ENCODE data around the gene CTCF.
A peak's percentile ranks its signal among the peaks of the same experiment; 100 is the strongest.

Gene CTCF

DNA sequence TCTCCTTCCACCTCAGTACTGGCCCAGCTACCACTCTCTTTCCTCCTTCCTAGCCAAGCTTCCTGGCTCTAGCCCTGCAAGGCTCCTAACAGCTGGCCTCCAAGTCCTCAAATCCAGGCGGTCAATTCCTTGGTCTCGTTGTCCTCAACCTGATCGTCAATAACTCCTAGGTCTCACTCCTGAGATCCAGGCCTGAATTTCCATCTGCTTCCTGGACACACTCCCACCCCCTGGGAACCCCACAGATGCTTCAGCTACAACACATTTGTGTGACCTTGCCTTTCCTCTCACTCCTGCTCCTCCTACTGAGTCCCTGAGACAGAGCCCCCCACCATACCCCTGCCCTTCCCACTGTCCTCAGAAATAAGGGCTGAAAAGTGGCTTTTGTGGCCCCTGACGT, 101.9 kb downstream of the CTCF start:
- H3K27me3 Mint-ChIP-seq (ENCODE audit: low read depth, poor library complexity): peaks cover 21% of the 10 kb centered on the region
- H3K9me3 Mint-ChIP-seq: no peaks in the 10 kb centered on the region
- no peak for DNase-seq
- no peak for TF ChIP-seq CTCF (IDR thresholded peaks at IDR 0.05)
- peaks cover 43% of the 10 kb centered on the region for H3K4me1 Mint-ChIP-seq
- H3K4me3 Mint-ChIP-seq: no peak overlapping the region
- peaks cover 15% of the 10 kb centered on the region for H3K36me3 Mint-ChIP-seq (ENCODE audit: low read depth)
- no peak overlapping the region for H3K27ac Mint-ChIP-seq

GRCh38 chr16:67664871-67665270, 102.5 kb downstream of the CTCF start:
- peaks cover 38% of the 10 kb centered on the region for H3K4me1 Mint-ChIP-seq

GRCh38 chr16:67665598-67665997, 103.3 kb downstream of the CTCF start:
- Mint-ChIP-seq H3K4me3 (peak overlapping the region; percentile 75), H3K27ac (no peak overlapping the region), H3K9me3 (no peaks in the 10 kb centered on the region)

More at GRCh38 chr16:67664871-67665270, 102.5 kb downstream of the CTCF start:
- Mint-ChIP-seq H3K27ac (no peak overlapping the region), H3K9me3 (no peaks in the 10 kb centered on the region), H3K27me3 (ENCODE audit: low read depth, poor library complexity) (peaks cover 21% of the 10 kb centered on the region), H3K36me3 (ENCODE audit: low read depth) (peaks cover 15% of the 10 kb centered on the region), H3K4me3 (peak overlapping the region; percentile 36)
- no peak for DNase-seq
- TF ChIP-seq CTCF (IDR thresholded peaks at IDR 0.05): no peak

DNA sequence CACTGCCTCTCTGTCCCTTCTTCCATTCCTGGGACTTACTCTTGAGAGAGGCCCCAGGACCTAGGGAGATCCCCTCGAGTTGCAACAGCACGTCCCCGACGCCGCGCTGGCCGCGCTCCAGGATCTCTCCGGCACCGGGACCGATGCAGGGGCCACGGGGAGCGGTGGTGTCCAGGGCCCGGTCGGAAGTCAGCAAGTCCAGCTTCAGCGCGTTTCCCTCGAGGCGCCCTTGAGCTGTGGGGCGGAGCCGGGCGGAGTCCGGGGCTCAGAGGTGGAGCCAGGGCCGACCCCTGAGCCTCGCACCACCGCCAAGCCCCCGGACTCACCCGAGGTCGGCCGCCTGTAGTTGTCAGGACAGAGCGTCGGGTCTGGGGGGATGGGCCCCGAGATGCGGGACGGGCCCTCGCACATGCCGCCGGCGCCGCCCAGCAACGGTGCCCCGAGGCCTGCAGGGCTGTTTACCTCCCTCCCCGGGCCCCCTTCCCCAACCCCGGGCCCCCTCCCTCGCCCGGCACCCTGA, 103.8 kb downstream of the CTCF start:
- peak overlapping the region; percentile 75 for H3K4me3 Mint-ChIP-seq
- H3K27me3 Mint-ChIP-seq (ENCODE audit: low read depth, poor library complexity): peaks cover 17% of the 10 kb centered on the region
- no peak for TF ChIP-seq CTCF (IDR thresholded peaks at IDR 0.05)
- H3K9me3 Mint-ChIP-seq: no peaks in the 10 kb centered on the region
- H3K27ac Mint-ChIP-seq: no peak overlapping the region
- peaks cover 36% of the 10 kb centered on the region for H3K4me1 Mint-ChIP-seq
- peaks cover 15% of the 10 kb centered on the region for H3K36me3 Mint-ChIP-seq (ENCODE audit: low read depth)
- DNase-seq: peak; percentile 75

More at GRCh38 chr16:67665598-67665997, 103.3 kb downstream of the CTCF start:
- Mint-ChIP-seq H3K27me3 (ENCODE audit: low read depth, poor library complexity) (peaks cover 18% of the 10 kb centered on the region), H3K4me1 (peaks cover 38% of the 10 kb centered on the region), H3K36me3 (ENCODE audit: low read depth) (peaks cover 15% of the 10 kb centered on the region)
- DNase-seq: no peak
- TF ChIP-seq CTCF (IDR thresholded peaks at IDR 0.05): no peak

DNA sequence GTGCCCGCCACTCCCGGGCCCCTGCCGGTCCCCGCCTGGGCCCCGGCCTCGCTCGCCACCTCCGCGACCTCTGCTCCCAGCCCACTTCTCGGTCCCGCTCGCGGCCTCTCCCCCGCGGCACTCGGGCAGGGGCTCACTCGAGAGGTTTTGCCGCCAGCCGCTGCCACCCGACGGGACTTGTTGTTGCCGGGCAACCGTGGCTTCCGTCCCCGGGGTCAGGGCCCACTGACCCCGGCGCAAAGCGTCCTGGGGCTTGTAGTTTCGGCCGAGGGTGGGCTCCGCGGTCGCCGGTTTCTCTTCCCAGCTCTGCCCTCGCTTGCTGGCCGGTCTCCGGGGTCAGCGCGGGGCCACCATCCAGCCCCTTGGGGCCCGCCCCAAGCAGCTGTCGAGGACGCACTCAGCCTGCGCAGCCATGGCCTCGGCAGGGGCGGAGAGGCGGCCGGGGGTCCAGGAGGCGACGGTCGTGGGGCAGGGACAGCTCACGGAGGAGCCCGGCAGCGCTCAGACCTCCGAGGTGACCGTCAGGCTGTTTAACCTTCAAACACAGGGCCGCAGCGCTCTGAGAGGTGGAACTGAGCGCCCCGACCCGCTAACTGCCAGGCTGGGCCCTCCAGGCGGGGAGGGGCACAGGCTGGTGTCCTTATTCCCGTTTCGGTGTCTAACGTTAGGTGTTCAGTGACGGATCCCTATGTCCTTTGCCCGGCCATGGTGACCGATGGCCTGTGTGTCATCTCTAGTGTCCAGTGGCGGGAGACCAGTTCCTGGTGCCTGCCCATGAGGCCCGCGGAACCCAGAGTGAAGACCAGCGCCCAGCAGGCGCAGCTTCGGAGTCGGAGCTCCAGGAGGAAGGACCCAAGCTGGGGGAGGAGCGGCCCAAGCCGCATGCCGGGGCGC, 104.5 kb downstream of the CTCF start, which contains the start of the genes C16orf86 and ENKD1:
Gene C16orf86, plus strand, starts transcription at position 256 of the 894 bp plus-strand sequence. Its CDS starts 157 bp downstream, at position 413.
Gene ENKD1, minus strand, starts transcription at position 192 of the 894 bp plus-strand sequence. CDS start 308 bp downstream, outside the sequence.
- TF ChIP-seq CTCF (IDR thresholded peaks at IDR 0.05): no peak
- peak within 1 kb of the TSS; percentile 77 for H3K4me3 Mint-ChIP-seq
- H3K4me1 Mint-ChIP-seq: peaks cover 29% of the 10 kb centered on the region
- H3K27me3 Mint-ChIP-seq (ENCODE audit: low read depth, poor library complexity): peaks cover 11% of the 10 kb centered on the region
- DNase-seq: peak; percentile 90
- no peaks in the 10 kb centered on the region for H3K9me3 Mint-ChIP-seq
- H3K27ac Mint-ChIP-seq: peak within 1 kb of the TSS; percentile 83
- H3K36me3 Mint-ChIP-seq (ENCODE audit: low read depth): peaks cover 15% of the 10 kb centered on the region

Data from nephron progenitor cell (in vitro differentiated cells).